Gastrocnemius medialis (tissue), 4 donors: Measurements from ENCODE around the gene ARHGEF9. TPM values are rescaled to one million over a fixed set of nuclear protein-coding genes. Genes with fewer than 3 reads are reported as not detected.

ENCODE experiments used
- ATAC-seq, 2 donors: fragments of 150-250 bp; one replicate each; pipeline ENCODE4 v1.9.1; 2016
- DNase-seq, 2 donors: peaks; one replicate each; pipeline ENCODE4 v3.0.0-alpha.2; 2019
- H3K27ac ChIP-seq, 4 donors: fragments of 200-600 bp; sonication (generic); 1 replicate in 1 of 4; 2 replicates in 3 of 4; pipeline ENCODE4 v1.5.1; 2016 to 2018; ENCODE audit warnings: mild to moderate bottlenecking in 2 of 4, moderate library complexity in 1 of 4
- H3K27me3 ChIP-seq, 3 donors: fragments of 200-600 bp; sonication (generic) in 2 of 3; 1 replicate in 1 of 3; 2 replicates in 2 of 3; pipeline versions ENCODE4 v1.5.1 to v1.6.0; 2016 to 2019; ENCODE audit warnings: mild to moderate bottlenecking in 1 of 3, moderate library complexity in 1 of 3
- H3K36me3 ChIP-seq, 2 donors: fragments of 200-600 bp; sonication (generic) in 1 of 2; one replicate each; pipeline ENCODE4 v1.5.1; 2017 to 2018
- H3K4me1 ChIP-seq, 2 donors: fragments of 200-600 bp; sonication (generic) in 1 of 2; one replicate each; pipeline ENCODE4 v1.5.1; 2016 to 2017; ENCODE audit warnings: mild to moderate bottlenecking in 2 of 2
- H3K4me3 ChIP-seq, 4 donors: fragments of 200-600 bp; sonication (generic) in 3 of 4; 1 replicate in 1 of 4; 2 replicates in 3 of 4; pipeline ENCODE4 v1.5.1; 2016 to 2019; ENCODE audit warnings: mild to moderate bottlenecking in 2 of 4
- H3K9me3 ChIP-seq, 3 donors: fragments of 200-600 bp; sonication (generic) in 2 of 3; 1 replicate in 1 of 3; 2 replicates in 2 of 3; pipeline ENCODE4 v1.5.1; 2016 to 2019
- POLR2A ChIP-seq, 2 donors: fragments of 450-650 bp; IDR thresholded peaks; one replicate each; pipeline ENCODE4 v1.6.1; 2017; ENCODE audit warnings: antibody characterized with exemption in 2 of 2, mild to moderate bottlenecking in 2 of 2, moderate library complexity in 2 of 2
- in situ Hi-C, 4 donors: fragments of 200-750 bp; cut with MboI; loops; one replicate each; pipeline versions ENCODE4 v1.15.0 to v1.8.0; 2017; ENCODE audit warnings: low sequenced_read_pairs in 4 of 4
- intact Hi-C: fragments of 100-400 bp; cut with DNase I; formaldehyde crosslinking; loops from one replicate; pipeline ENCODE4 v1.15.1; 2023; ENCODE audit warnings: low total_unique reads
- total RNA-seq, 4 donors: library from RNA; depleted of rRNA; stranded (reverse); fragments of >200 nt; gene quantifications; one replicate each; pipeline versions ENCODE4 v1.1.0 to v1.2.3, GENCODE V29; 2016
- TF ChIP-seq, protein P1 (sequence below), 5 experiments: fragments of 450-650 bp in 3 of 5; fragments of 200-600 bp in 2 of 5; sonication (generic) in 2 of 5; IDR thresholded peaks in 4 of 5; conservative IDR thresholded peaks in 1 of 5; 1 replicate in 4 of 5; 2 replicates in 1 of 5; pipeline ENCODE4 v1.5.1; 2016 to 2019; ENCODE audit warnings: antibody characterized with exemption in 5 of 5, mild to moderate bottlenecking in 3 of 5, moderate library complexity in 3 of 5

Gene ARHGEF9
- total RNA-seq, 4 donors from 2014 or later, result 2.0 to 6.6 (median 4.1) TPM

DNA sequence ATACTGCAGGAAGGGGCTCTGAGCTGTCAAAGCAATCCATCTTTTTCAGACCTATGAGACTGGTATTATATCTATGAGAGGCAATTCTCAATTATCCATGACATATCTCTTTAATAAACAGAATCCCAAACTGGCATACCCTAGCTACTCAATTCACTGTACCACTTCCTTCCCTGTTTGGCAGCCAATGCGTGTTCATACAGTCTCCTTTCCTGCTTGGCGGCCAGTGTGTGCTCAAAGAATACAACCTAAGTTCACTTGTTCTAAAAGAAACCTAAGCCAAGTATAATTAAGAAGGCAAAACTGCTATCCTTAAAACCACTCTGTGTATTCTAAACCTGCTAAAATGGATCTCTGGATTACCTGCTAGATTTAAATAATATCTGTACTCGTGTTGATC is 38.3 kb downstream of the ARHGEF9 start:
- Histone ChIP-seq H3K27me3 (no peaks in the 10 kb centered on the region), H3K27ac (no peak overlapping the region), H3K4me3 (no peak overlapping the region), H3K4me1 (peaks cover 16 to 20% of the 10 kb centered on the region in 2 donors), H3K9me3 (no peaks in the 10 kb centered on the region), H3K36me3 (no peaks in the 10 kb centered on the region)
- TF ChIP-seq, protein P1, sequence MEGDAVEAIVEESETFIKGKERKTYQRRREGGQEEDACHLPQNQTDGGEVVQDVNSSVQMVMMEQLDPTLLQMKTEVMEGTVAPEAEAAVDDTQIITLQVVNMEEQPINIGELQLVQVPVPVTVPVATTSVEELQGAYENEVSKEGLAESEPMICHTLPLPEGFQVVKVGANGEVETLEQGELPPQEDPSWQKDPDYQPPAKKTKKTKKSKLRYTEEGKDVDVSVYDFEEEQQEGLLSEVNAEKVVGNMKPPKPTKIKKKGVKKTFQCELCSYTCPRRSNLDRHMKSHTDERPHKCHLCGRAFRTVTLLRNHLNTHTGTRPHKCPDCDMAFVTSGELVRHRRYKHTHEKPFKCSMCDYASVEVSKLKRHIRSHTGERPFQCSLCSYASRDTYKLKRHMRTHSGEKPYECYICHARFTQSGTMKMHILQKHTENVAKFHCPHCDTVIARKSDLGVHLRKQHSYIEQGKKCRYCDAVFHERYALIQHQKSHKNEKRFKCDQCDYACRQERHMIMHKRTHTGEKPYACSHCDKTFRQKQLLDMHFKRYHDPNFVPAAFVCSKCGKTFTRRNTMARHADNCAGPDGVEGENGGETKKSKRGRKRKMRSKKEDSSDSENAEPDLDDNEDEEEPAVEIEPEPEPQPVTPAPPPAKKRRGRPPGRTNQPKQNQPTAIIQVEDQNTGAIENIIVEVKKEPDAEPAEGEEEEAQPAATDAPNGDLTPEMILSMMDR (IDR thresholded peaks at IDR 0.05 in 4 of 5, conservative IDR thresholded peaks at IDR 0.05 in 1 of 5), result no peak
- no peak for TF ChIP-seq POLR2A (IDR thresholded peaks at IDR 0.05)
- DNase-seq, result no peak
- intact Hi-C loops (no loop called here), in situ Hi-C loops (no loop called here)
- ATAC-seq, result no peak

DNA sequence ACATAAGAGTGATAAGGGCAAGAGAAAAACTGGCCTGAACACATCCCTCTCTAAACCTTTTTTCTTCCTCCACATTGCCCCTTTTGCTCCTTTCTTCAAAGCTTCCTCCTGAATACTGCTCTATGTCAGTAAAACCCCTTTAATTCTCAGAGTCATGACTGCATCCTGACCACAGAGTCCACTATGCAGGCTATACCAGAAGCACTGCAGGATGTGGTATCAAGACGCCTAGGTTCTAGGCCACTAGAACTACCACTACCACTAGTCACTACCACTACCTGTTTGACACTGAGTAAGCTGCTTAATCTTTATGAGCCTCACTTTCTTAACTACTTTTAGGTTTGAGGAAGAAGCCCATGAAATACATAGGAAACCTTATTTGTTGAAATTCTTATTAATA is 38.7 kb downstream of the ARHGEF9 start:
- ATAC-seq, result no peak
- Histone ChIP-seq H3K4me3 (no peak overlapping the region), H3K36me3 (no peaks in the 10 kb centered on the region), H3K27ac (no peak overlapping the region), H3K27me3 (no peaks in the 10 kb centered on the region), H3K9me3 (no peaks in the 10 kb centered on the region), H3K4me1 (peaks cover 16 to 20% of the 10 kb centered on the region in 2 donors)
- no peak for TF ChIP-seq POLR2A (IDR thresholded peaks at IDR 0.05)
- TF ChIP-seq, protein P1 (IDR thresholded peaks at IDR 0.05 in 4 of 5, conservative IDR thresholded peaks at IDR 0.05 in 1 of 5), result no peak
- in situ Hi-C loops (no loop called here), intact Hi-C loops (no loop called here)
- DNase-seq, result no peak

DNA sequence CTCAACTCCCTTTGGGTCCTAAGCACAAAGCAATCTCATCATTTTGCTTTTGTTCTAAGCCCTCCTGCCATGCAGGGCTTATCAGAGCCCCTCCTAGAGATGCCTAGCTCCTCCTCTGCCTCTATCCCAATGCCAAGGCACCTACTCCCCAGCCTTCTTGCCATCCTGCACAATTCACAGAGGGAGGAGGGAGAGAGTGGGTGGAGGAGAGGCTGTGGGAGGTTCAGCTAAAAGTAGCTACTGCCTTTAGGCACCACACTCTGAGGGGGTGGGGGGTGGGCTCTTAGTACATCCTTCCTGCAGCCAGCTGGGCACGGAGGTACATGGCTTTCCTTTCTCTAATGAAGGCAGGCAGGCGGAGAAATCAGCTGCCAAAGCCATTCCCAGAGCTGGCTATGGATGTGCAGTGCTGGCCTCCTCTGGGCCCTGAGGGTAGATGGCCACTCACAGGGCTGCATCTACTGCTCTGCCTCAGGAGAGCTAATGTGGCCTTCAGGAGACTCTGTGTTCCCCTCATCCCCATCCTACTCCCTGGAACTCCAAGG is 40.1 kb downstream of the ARHGEF9 start:
- Histone ChIP-seq H3K36me3 (no peaks in the 10 kb centered on the region), H3K9me3 (no peaks in the 10 kb centered on the region), H3K27ac (no peak overlapping the region), H3K4me1 (peaks cover 14 to 19% of the 10 kb centered on the region in 2 donors), H3K4me3 (no peak overlapping the region), H3K27me3 (no peaks in the 10 kb centered on the region)
- in situ Hi-C loops (no loop called here), intact Hi-C loops (no loop called here)
- ATAC-seq, result no peak
- TF ChIP-seq, protein P1 (IDR thresholded peaks at IDR 0.05 in 4 of 5, conservative IDR thresholded peaks at IDR 0.05 in 1 of 5), result no peak
- TF ChIP-seq POLR2A (IDR thresholded peaks at IDR 0.05), result no peak
- no peak for DNase-seq

- in situ Hi-C loops (no loop called here), intact Hi-C loops (no loop called here)
- Histone ChIP-seq H3K4me3 (no peak overlapping the region), H3K27ac (no peak overlapping the region), H3K9me3 (no peaks in the 10 kb centered on the region), H3K4me1 (peaks cover 12 to 19% of the 10 kb centered on the region in 2 donors), H3K36me3 (no peaks in the 10 kb centered on the region), H3K27me3 (no peaks in the 10 kb centered on the region)
- no peak for TF ChIP-seq POLR2A (IDR thresholded peaks at IDR 0.05)
- TF ChIP-seq, protein P1 (IDR thresholded peaks at IDR 0.05 in 4 of 5, conservative IDR thresholded peaks at IDR 0.05 in 1 of 5), result no peak
- no peak for DNase-seq
- ATAC-seq, result no peak
These were observed 41.4 kb downstream of the ARHGEF9 start for GRCh38 chrX:63743596-63743995.

DNA sequence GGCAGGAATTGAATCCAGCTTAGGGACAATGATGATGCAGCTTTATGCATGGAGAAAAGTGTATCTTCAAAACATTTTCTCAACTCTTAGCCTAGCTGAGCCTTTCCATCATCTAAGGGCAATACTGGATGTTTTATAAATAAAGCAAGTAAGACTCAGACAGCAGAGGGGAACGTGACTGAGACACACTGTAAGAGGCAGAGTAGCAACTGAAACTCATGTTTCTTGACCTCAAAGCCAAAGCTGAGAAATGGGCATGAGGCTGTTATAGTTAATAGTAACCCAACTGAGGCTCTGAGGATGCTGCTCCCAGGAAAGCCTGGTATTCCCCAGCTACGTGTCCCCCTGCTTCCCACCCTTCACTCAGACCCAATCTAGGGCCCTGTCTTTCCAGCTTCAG is 44.6 kb downstream of the ARHGEF9 start:
- Histone ChIP-seq H3K36me3 (no peaks in the 10 kb centered on the region), H3K27me3 (no peaks in the 10 kb centered on the region), H3K4me3 (no peak overlapping the region), H3K9me3 (no peaks in the 10 kb centered on the region), H3K4me1 (peaks cover 7 to 16% of the 10 kb centered on the region in 2 donors), H3K27ac (no peak overlapping the region)
- no peak for DNase-seq
- TF ChIP-seq, protein P1 (IDR thresholded peaks at IDR 0.05 in 4 of 5, conservative IDR thresholded peaks at IDR 0.05 in 1 of 5), result no peak
- TF ChIP-seq POLR2A (IDR thresholded peaks at IDR 0.05), result no peak
- ATAC-seq, result no peak
- in situ Hi-C loops (no loop called here), intact Hi-C loops (no loop called here)
